ENCODE measurements around the gene ELAVL1.

ELAVL1 gene

DNA sequence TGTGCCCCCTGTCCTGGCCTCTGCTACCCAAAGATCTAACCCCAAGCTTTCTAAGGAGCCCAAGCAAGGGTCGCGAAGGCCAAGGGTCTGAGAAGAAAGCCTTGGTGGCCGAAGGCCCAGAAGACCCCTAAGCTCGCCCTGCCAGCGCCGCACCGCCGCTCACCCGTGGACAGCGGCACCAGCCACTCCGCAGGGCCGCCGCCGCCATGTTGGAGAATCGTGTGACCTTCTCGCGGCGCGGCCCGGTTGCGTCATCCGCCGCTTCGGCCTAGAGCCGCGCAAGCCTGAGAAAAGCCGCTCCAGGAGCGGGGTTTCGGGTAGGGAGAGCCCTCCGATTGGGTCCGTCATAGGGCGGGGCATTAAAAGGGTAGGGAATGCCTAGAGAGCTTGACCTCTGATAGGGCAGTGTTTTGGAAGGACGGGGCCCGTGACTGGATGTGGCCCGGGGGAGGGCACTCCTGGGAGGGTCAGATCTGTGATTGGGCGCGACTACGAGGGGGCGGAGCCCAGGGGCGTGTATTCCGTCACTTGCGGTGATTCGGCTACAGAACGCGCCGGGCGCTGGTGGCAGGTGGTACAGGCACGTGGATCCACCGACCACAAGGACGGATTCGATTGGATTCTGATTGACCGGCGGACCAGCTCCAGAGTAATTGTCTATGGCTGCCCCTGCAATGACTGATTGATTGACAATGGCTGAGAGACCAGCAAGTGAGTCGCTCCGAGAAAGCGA lies 61.8 kb downstream of the ELAVL1 start, which contains the start of gene TIMM44:
Gene TIMM44 (minus strand): TSS at position 223 of the 733 bp plus-strand sequence. CDS start 15 bp downstream, at position 208.
- POLR2A ChIA-PET = interaction anchor here (0.6 to 2.2 kb wide), 11 partner anchors 9 to 74 kb away, joined by 3 to 10 read pairs (median 4); partner anchors contain the start of genes ELAVL1 and SNAPC2

DNA sequence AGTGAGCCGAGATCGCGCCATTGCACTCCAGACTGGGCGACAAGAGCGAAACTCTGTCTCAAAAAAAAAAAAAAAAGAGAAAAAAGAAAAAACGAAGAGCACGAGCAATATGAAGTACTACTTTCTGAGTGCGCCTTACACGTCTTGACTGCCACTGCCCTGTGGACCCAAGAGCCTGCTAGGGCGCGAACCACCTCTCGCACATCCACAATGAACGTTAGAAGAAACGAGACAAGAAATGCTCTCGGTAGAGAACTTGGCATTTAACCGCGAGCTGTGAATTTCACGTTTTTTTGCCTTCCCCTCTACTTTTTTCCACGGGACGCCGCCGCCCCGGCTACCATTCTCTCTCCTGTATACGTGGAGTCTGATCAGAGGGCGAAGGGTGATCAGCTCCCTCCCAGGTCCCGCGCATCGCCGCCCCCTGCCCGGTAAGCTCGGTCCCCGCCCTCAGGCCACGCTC lies 62.4 kb downstream of the ELAVL1 start:
- TF ChIP-seq CTCF (IDR thresholded peaks at IDR 0.05; ENCODE audit: insufficient read depth, low read length, missing control alignments) = no peak
- CTCF ChIA-PET = interaction anchor here (0.6 to 6.0 kb wide), 24 partner anchors 8 to 319 kb away, joined by 3 to 160 read pairs (median 10); partner anchors contain the start of genes CTXN1, ELAVL1, MAP2K7 and SNAPC2
- POLR2A ChIA-PET = interaction anchor here (0.7 to 2.2 kb wide), 8 partner anchors 9 to 73 kb away, joined by 3 to 10 read pairs (median 5); partner anchors contain the start of genes ELAVL1 and SNAPC2
- no peak for DNase-seq (ENCODE audit: low read depth, low spot score)
- peak overlapping the region; percentile 97 for H3K4me3 ChIP-seq (ENCODE audit: low read depth, low read length)

More for the DNA sequence above, 61.8 kb downstream of the ELAVL1 start, which contains the start of gene TIMM44:
- H3K4me3 ChIP-seq (ENCODE audit: low read depth, low read length) = peak within 1 kb of the TSS; percentile 97
- CTCF ChIA-PET = interaction anchor here (0.6 to 6.0 kb wide), 39 partner anchors 8 to 358 kb away, joined by 3 to 160 read pairs (median 7); partner anchors contain the start of genes CTXN1, ELAVL1, MAP2K7 and SNAPC2
- no peak for TF ChIP-seq CTCF (IDR thresholded peaks at IDR 0.05; ENCODE audit: insufficient read depth, low read length, missing control alignments)
- DNase-seq (ENCODE audit: low read depth, low spot score) = peak; percentile 95

DNA sequence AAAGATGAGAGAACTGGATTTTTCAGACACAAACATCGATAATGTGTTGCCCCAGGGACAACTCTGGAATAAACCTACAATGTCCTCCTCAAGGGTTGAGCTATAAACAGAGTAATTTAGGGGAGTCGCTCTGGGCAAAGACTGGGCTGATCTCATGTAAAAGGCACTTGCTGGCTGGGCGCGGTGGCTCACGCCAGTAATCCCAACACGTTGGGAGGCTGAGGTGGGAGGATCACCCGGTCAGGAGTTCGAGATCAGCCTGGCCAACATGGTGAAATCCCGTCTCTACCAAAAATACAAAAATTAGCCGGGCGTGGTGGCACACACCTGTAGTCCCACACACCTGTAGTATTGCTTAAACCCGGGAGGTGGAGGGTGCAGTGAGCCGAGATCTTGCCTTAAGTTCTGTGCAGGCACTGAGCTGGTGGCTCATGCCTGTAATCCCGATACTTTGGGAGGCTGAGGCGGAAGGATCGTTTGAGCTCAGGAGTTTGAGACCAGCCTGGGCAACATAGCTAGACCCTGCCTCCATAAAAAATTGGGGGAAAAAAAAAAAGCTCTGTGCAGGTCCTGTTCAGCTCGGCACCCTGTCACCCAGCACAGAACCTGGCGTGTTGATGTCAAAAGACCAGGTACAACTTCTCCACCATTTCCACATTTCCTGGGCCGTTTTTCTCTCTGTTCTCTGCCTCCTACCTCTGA lies 63.4 kb downstream of the ELAVL1 start:
- ChIA-PET POLR2A (interaction anchor here (0.7 kb wide), 1 partner anchor 11 kb away, joined by 3 read pairs; no protein-coding TSS in a partner anchor), CTCF (interaction anchor here (0.9 to 6.0 kb wide), 6 partner anchors 12 to 313 kb away, joined by 3 to 160 read pairs (median 8); partner anchors contain the start of gene ELAVL1)
- DNase-seq (ENCODE audit: low read depth, low spot score) = no peak
- H3K4me3 ChIP-seq (ENCODE audit: low read depth, low read length) = peak overlapping the region; percentile 97
- no peak for TF ChIP-seq CTCF (IDR thresholded peaks at IDR 0.05; ENCODE audit: insufficient read depth, low read length, missing control alignments)

DNA sequence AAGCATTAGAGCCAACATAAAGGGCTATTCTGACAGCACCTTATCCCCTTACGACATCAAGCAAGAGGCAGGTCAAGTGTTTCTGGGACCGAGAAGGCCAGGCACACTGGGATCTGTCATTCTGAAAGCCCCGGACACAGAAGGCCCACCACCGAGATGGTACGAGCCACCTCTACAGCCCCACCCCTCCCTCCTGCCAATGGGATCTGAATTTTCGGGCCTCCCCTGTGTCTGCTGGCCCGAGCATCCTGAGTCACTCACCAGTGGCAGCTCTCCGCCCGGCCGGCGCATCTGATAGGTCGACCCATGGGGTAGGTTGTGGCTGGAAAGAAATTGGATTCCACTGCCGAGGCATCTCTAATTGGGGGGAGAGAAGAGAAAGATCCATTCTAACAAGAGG lies 64.6 kb downstream of the ELAVL1 start:
- TF ChIP-seq CTCF (IDR thresholded peaks at IDR 0.05; ENCODE audit: insufficient read depth, low read length, missing control alignments) = no peak
- ChIA-PET POLR2A (no interaction called here), CTCF (interaction anchor here (2.2 to 6.0 kb wide), 2 partner anchors 11 to 61 kb away, joined by 13 to 103 read pairs; partner anchors contain the start of gene ELAVL1)
- no peak for DNase-seq (ENCODE audit: low read depth, low spot score)
- no peak overlapping the region for H3K4me3 ChIP-seq (ENCODE audit: low read depth, low read length)

- POLR2A ChIA-PET = no interaction called here
- CTCF ChIA-PET = interaction anchor here (1.2 kb wide), 1 partner anchor 9 kb away, joined by 8 read pairs; the partner anchor contains the start of gene TIMM44
- H3K4me3 ChIP-seq (ENCODE audit: low read depth, low read length) = no peak overlapping the region
- no peak for TF ChIP-seq CTCF (IDR thresholded peaks at IDR 0.05; ENCODE audit: insufficient read depth, low read length, missing control alignments)
- DNase-seq (ENCODE audit: low read depth, low spot score) = no peak
These were observed 70.7 kb downstream of the ELAVL1 start for GRCh38 chr19:7934766-7935165.

All from AG04449 (cell line).